PC-3 (cell line): ENCODE results near the gene MRTFA. TPM values are rescaled to one million over a fixed set of nuclear protein-coding genes. Genes with fewer than 3 reads are reported as not detected.
"Not testable (repeated sequence)": the region's sequence is repeated elsewhere in the genome, so short reads cannot be mapped to it uniquely, and the experiment has no call there.

Experiments used
- ATAC-seq: fragments of 200-7000 bp; cut with Tn5 transposase; 2 replicates; pipeline ENCODE4 v1.9.1; 2020; ENCODE audit warnings: mild to moderate bottlenecking, moderate library complexity
- BruUV-seq: library from RNA; stranded (reverse); fragments of 400-500 nt; replicated peaks from 2 replicates; lab custom pipeline; 2021; lab: Mats Ljungman, UMichigan
- CTCF ChIA-PET: fragments of 300-600 bp; sonication (Branson Sonifier 250); formaldehyde crosslinking; loops from one replicate; lab custom pipeline; 2022; ENCODE audit warnings: antibody characterized with exemption; lab: Charles Lee
- POLR2A ChIA-PET: fragments of 300-600 bp; sonication (Branson Sonifier 250); formaldehyde crosslinking; loops from one replicate; lab custom pipeline; 2022; ENCODE audit warnings: antibody characterized with exemption; ENCODE audit not compliant: unreplicated experiment; lab: Charles Lee
- DNase-seq: peaks from one replicate; pipeline ENCODE4 v3.0.0-alpha.2; 2015
- H2AFZ ChIP-seq: fragments of 300-600 bp; sonication (generic); 2 replicates; pipeline ENCODE4 v1.6.0; 2016; ENCODE audit warnings: antibody characterized with exemption, low read length
- H3F3A ChIP-seq: fragments of 300-600 bp; sonication (generic); one replicate; pipeline ENCODE4 v1.6.0; 2017; ENCODE audit warnings: antibody characterized with exemption, low read length, control low read depth, mild to moderate bottlenecking; ENCODE audit not compliant: unreplicated experiment
- H3K27ac ChIP-seq: fragments of 300-600 bp; sonication (generic); 2 replicates; pipeline ENCODE4 v1.5.1; 2016; ENCODE audit warnings: mild to moderate bottlenecking, low read length
- H3K27me3 ChIP-seq: fragments of 300-600 bp; sonication (generic); 2 replicates; pipeline ENCODE4 v1.6.1; 2016; ENCODE audit warnings: low read length, mixed read lengths
- H3K36me3 ChIP-seq: fragments of 300-600 bp; sonication (generic); 2 replicates; pipeline ENCODE4 v1.6.1; 2016; ENCODE audit warnings: low read depth, mixed run types, low read length, mixed read lengths
- H3K4me1 ChIP-seq: fragments of 300-600 bp; sonication (generic); 2 replicates; pipeline ENCODE4 v1.5.1; 2016; ENCODE audit warnings: low read length; ENCODE audit not compliant: insufficient read depth
- H3K4me2 ChIP-seq: fragments of 300-600 bp; sonication (generic); 2 replicates; pipeline ENCODE4 v1.6.0; 2016; ENCODE audit warnings: low read length
- H3K4me3 ChIP-seq: fragments of 300-600 bp; sonication (generic); 2 replicates; pipeline ENCODE4 v1.5.1; 2016; ENCODE audit warnings: mild to moderate bottlenecking, low read length, mixed read lengths
- H3K79me2 ChIP-seq: fragments of 300-600 bp; sonication (generic); 2 replicates; pipeline ENCODE4 v1.6.1; 2017; ENCODE audit warnings: low read length, mixed read lengths
- H3K9ac ChIP-seq: fragments of 300-600 bp; sonication (generic); 2 replicates; pipeline ENCODE4 v1.6.0; 2016; ENCODE audit warnings: mild to moderate bottlenecking, low read length
- H3K9me2 ChIP-seq: fragments of 300-600 bp; sonication (generic); replicated peaks from 2 replicates; pipeline ENCODE4 v1.6.1; 2016; ENCODE audit warnings: mixed run types, low read length, mixed read lengths
- H3K9me3 ChIP-seq: fragments of 300-600 bp; sonication (generic); 2 replicates; pipeline ENCODE4 v1.6.1; 2016; ENCODE audit warnings: low read length, mixed read lengths
- H4K20me1 ChIP-seq: fragments of 300-600 bp; sonication (generic); 2 replicates; pipeline ENCODE4 v1.6.1; 2016; ENCODE audit warnings: low read length, mixed read lengths
- CTCF ChIP-seq: fragments of 300-600 bp; sonication (generic); conservative IDR thresholded peaks from 2 replicates; pipeline ENCODE4 v1.5.1; 2017; ENCODE audit warnings: antibody characterized with exemption, low read depth, mild to moderate bottlenecking, low read length
- EZH2 ChIP-seq: fragments of 300-600 bp; sonication (generic); IDR thresholded peaks from one replicate; pipeline ENCODE4 v1.6.1; 2017; ENCODE audit warnings: antibody characterized with exemption, mild to moderate bottlenecking, low read length; ENCODE audit not compliant: unreplicated experiment
- EZH2phosphoT487 ChIP-seq: fragments of 300-600 bp; sonication (generic); IDR thresholded peaks from 2 replicates; pipeline ENCODE4 v1.6.1; 2018; ENCODE audit warnings: mild to moderate bottlenecking, antibody characterized with exemption, low read length, borderline replicate concordance
- intact Hi-C: fragments of 100-400 bp; cut with micrococcal nuclease; formaldehyde crosslinking; loops from 2 replicates; pipeline ENCODE4 v1.9.0; 2023
- total RNA-seq: library from RNA; depleted of rRNA; stranded (reverse); fragments of >200 nt; gene quantifications from 2 replicates; pipeline ENCODE4 v1.2.3, GENCODE V29; 2014

MRTFA gene
- total RNA-seq, 1 experiment from 2014 or later, result 32.6 TPM

DNA sequence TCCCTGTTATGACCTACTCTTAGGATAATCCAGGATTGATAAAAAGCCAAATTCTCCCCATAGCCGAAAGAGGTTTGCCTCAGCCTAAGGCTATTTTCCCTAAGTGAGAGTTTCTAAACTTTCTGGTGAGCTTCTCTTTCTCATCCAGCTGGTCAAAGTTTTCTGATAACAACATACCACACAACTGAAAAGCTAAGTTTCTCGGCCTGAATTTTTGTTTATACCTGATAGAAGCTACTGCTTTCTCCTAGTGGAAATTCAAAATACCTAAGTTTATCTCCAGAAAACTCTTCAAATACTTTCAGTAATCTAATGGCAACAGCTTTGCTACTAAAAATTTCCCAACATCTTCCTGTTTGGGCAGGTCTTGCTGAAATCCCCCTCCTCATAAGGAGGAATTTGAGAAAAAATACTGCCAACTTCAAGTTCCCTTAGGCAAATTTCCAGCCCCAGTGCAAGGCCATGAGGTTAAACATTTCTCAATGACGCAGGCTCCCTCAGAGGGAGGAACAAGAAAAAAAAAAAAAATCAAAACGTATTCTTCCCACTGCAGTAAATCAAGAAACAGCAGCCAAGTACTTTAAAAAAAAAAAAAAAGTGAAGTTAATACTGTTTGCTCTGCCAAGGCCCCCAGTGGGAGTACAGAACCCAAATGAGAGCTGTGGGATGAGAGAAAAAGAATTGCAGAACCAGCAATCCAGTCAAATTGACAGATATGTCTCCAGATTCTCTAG is 127.0 kb downstream of the MRTFA start:
- no peak overlapping the region for H2AFZ ChIP-seq

DNA sequence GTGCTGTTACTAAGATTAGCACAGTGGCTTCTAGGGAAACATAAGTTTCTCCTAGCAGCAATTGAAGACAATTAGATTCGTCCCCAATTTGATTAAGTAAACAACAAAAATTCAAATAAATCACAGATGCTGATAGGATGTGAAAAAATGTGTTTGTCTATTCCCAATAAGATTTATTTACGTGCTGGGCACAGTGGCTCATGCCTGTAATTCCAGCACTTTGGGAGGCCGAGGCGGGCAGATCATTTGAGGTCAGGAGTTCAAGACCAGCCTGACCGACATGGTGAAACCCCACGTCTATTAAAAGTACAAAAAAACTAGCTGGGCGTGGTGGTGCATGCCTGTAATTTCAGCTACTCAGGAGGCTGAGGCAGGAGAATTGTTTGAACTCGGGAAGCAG is 128.5 kb downstream of the MRTFA start:
- H3F3A ChIP-seq, H3K27ac ChIP-seq, H4K20me1 ChIP-seq, H3K4me3 ChIP-seq, POLR2A ChIA-PET, H3K9ac ChIP-seq, intact Hi-C loops, H3K27me3 ChIP-seq, H3K4me2 ChIP-seq, CTCF ChIA-PET, ATAC-seq, H3K9me3 ChIP-seq, BruUV-seq, H2AFZ ChIP-seq, DNase-seq, H3K9me2 ChIP-seq, H3K36me3 ChIP-seq: not testable (repeated sequence)
- peaks cover 16% of the 10 kb centered on the region for H3K4me1 ChIP-seq
- H3K79me2 ChIP-seq, result peaks cover 28% of the 10 kb centered on the region

More for the DNA sequence above, 127.0 kb downstream of the MRTFA start:
- Histone ChIP-seq H3K27ac (no peak overlapping the region), H3K9ac (no peak overlapping the region), H3K9me3 (no peaks in the 10 kb centered on the region), H3K79me2 (peaks cover 28% of the 10 kb centered on the region), H3K4me3 (no peak overlapping the region), H3K27me3 (no peaks in the 10 kb centered on the region), H3K4me2 (no peak overlapping the region), H3K9me2 (no peaks in the 10 kb centered on the region), H3K36me3 (no peaks in the 10 kb centered on the region), H3K4me1 (peaks cover 17% of the 10 kb centered on the region), H3F3A (no peaks in the 10 kb centered on the region), H4K20me1 (no peaks in the 10 kb centered on the region)
- no peak for DNase-seq
- no peak for TF ChIP-seq CTCF
- TF ChIP-seq EZH2phosphoT487, result no peak
- no peak for TF ChIP-seq EZH2
- no peak for ATAC-seq
- ChIA-PET POLR2A (no interaction called here), CTCF (no interaction called here)
- intact Hi-C loops, result no loop called here
- no TSS peak for BruUV-seq

DNA sequence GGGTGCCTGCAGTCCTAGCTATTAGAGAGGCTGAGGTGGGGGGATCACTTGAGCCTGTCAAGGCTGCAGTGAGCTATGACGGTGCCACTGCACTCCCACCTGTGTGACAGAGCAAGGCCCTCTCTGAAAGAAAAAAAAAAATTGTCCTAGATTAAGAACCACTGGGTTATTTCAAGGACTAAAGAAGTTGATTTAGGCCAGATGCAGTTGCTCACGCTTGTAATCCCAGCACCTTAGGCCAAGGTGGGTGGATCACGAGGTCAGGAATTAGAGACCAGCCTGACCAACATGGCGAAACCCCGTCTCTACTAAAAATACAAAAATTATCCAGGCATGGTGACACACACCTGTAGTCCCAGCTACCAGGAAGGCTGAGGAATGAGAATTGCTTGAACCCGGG is 129.0 kb downstream of the MRTFA start:
- Histone ChIP-seq H3K9me2 (no peaks in the 10 kb centered on the region), H3K36me3 (no peaks in the 10 kb centered on the region), H3K27me3 (no peaks in the 10 kb centered on the region), H3K9me3 (no peaks in the 10 kb centered on the region), H3K9ac (no peak overlapping the region), H3F3A (no peaks in the 10 kb centered on the region), H3K27ac (no peak overlapping the region), H2AFZ (no peak overlapping the region), H3K4me1 (peaks cover 10% of the 10 kb centered on the region), H4K20me1 (no peaks in the 10 kb centered on the region), H3K79me2 (peaks cover 28% of the 10 kb centered on the region), H3K4me2 (no peak overlapping the region), H3K4me3 (no peak overlapping the region)
- POLR2A ChIA-PET, result no interaction called here
- CTCF ChIA-PET, result no interaction called here
- no TSS peak for BruUV-seq
- TF ChIP-seq EZH2phosphoT487 (no peak), EZH2 (no peak), CTCF (no peak)
- no peak for DNase-seq
- ATAC-seq, result no peak
- intact Hi-C loops, result no loop called here
